ENCODE results near the gene KCNG4. TPM values are rescaled to one million over a fixed set of nuclear protein-coding genes. Genes with fewer than 3 reads are reported as not detected.

KCNG4 gene
- total RNA-seq, 1 experiment from 2014 or later = not detected

- H3K4me1 ChIP-seq (ENCODE audit: insufficient read depth, low read length, poor library complexity, severe bottlenecking) = peaks cover 4% of the 10 kb centered on the region
- BruUV-seq (replicated peaks) = no TSS peak
- H3K4me3 ChIP-seq (ENCODE audit: low read depth, low read length, poor library complexity, severe bottlenecking) = peak within 1 kb of the TSS; percentile 99
- no peaks in the 10 kb centered on the region for H3K27me3 ChIP-seq (replicated peaks; ENCODE audit: insufficient read depth, low read depth, low read length, poor library complexity)
- TF ChIP-seq EZH2 (IDR thresholded peaks at IDR 0.05; ENCODE audit: borderline replicate concordance, low read depth, low read length, poor library complexity, severe bottlenecking) = no peak
- TF ChIP-seq, protein P1, sequence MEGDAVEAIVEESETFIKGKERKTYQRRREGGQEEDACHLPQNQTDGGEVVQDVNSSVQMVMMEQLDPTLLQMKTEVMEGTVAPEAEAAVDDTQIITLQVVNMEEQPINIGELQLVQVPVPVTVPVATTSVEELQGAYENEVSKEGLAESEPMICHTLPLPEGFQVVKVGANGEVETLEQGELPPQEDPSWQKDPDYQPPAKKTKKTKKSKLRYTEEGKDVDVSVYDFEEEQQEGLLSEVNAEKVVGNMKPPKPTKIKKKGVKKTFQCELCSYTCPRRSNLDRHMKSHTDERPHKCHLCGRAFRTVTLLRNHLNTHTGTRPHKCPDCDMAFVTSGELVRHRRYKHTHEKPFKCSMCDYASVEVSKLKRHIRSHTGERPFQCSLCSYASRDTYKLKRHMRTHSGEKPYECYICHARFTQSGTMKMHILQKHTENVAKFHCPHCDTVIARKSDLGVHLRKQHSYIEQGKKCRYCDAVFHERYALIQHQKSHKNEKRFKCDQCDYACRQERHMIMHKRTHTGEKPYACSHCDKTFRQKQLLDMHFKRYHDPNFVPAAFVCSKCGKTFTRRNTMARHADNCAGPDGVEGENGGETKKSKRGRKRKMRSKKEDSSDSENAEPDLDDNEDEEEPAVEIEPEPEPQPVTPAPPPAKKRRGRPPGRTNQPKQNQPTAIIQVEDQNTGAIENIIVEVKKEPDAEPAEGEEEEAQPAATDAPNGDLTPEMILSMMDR (conservative IDR thresholded peaks at IDR 0.05; ENCODE audit: low read depth, low read length) = peak; percentile 98
- DNase-seq (ENCODE audit: low spot score) = peak; percentile 96
- intact Hi-C loops (cut with micrococcal nuclease; ENCODE audit: unreplicated experiment) = no loop called here
- CTCF ChIA-PET = interaction anchor here (0.5 to 1.2 kb wide), 9 partner anchors 9 to 308 kb away, joined by 3 to 8 read pairs (median 3); no protein-coding TSS in a partner anchor
- peaks cover 3% of the 10 kb centered on the region for H3K36me3 ChIP-seq (ENCODE audit: insufficient read depth, low read length, poor library complexity, severe bottlenecking)
- POLR2A ChIA-PET (ENCODE audit: low non-redundant PET) = interaction anchor here (0.7 kb wide), 1 partner anchor 498 kb away, joined by 4 read pairs; no protein-coding TSS in a partner anchor
- peak within 1 kb of the TSS; percentile 86 for H3K27ac ChIP-seq (ENCODE audit: low read depth, low read length, poor library complexity, severe bottlenecking)
- H3K9me3 ChIP-seq (ENCODE audit: low read depth, low read length, poor library complexity, severe bottlenecking) = no peaks in the 10 kb centered on the region
Measured at GRCh38 chr16:84186685-84187437, 53.0 kb downstream of the KCNG4 start, which contains the start of gene TAF1C. Gene TAF1C (minus strand): TSS chr16:84187057. CDS start chr16:84184988, 2,069 bp downstream.

- intact Hi-C loops (cut with micrococcal nuclease; ENCODE audit: unreplicated experiment) = no loop called here
- Histone ChIP-seq H3K9me3 (ENCODE audit: low read depth, low read length, poor library complexity, severe bottlenecking) (no peaks in the 10 kb centered on the region), H3K4me3 (ENCODE audit: low read depth, low read length, poor library complexity, severe bottlenecking) (no peak overlapping the region), H3K27ac (ENCODE audit: low read depth, low read length, poor library complexity, severe bottlenecking) (no peak overlapping the region), H3K4me1 (ENCODE audit: insufficient read depth, low read length, poor library complexity, severe bottlenecking) (peaks cover 4% of the 10 kb centered on the region), H3K27me3 (replicated peaks; ENCODE audit: insufficient read depth, low read depth, low read length, poor library complexity) (no peaks in the 10 kb centered on the region), H3K36me3 (ENCODE audit: insufficient read depth, low read length, poor library complexity, severe bottlenecking) (peaks cover 8% of the 10 kb centered on the region)
- ChIA-PET CTCF (no interaction called here), POLR2A (ENCODE audit: low non-redundant PET) (no interaction called here)
- TF ChIP-seq EZH2 (IDR thresholded peaks at IDR 0.05; ENCODE audit: borderline replicate concordance, low read depth, low read length, poor library complexity, severe bottlenecking) = no peak
- TF ChIP-seq, protein P1 (conservative IDR thresholded peaks at IDR 0.05; ENCODE audit: low read depth, low read length) = no peak
- no peak for DNase-seq (ENCODE audit: low spot score)
- no TSS peak for BruUV-seq (replicated peaks)
Measured at GRCh38 chr16:84184775-84185174, 55.0 kb downstream of the KCNG4 start.

- Histone ChIP-seq H3K4me1 (ENCODE audit: insufficient read depth, low read length, poor library complexity, severe bottlenecking) (peaks cover 4% of the 10 kb centered on the region), H3K27ac (ENCODE audit: low read depth, low read length, poor library complexity, severe bottlenecking) (no peak overlapping the region), H3K27me3 (replicated peaks; ENCODE audit: insufficient read depth, low read depth, low read length, poor library complexity) (no peaks in the 10 kb centered on the region), H3K9me3 (ENCODE audit: low read depth, low read length, poor library complexity, severe bottlenecking) (no peaks in the 10 kb centered on the region), H3K36me3 (ENCODE audit: insufficient read depth, low read length, poor library complexity, severe bottlenecking) (peaks cover 14% of the 10 kb centered on the region), H3K4me3 (ENCODE audit: low read depth, low read length, poor library complexity, severe bottlenecking) (no peak overlapping the region)
- TF ChIP-seq, protein P1 (conservative IDR thresholded peaks at IDR 0.05; ENCODE audit: low read depth, low read length) = no peak; the same call in 1 of the 2 replicates
- no peak for TF ChIP-seq EZH2 (IDR thresholded peaks at IDR 0.05; ENCODE audit: borderline replicate concordance, low read depth, low read length, poor library complexity, severe bottlenecking)
- DNase-seq (ENCODE audit: low spot score) = no peak
- intact Hi-C loops (cut with micrococcal nuclease; ENCODE audit: unreplicated experiment) = no loop called here
- CTCF ChIA-PET = interaction anchor here (0.6 kb wide), 1 partner anchor 24 kb away, joined by 4 read pairs; no protein-coding TSS in a partner anchor
- no TSS peak for BruUV-seq (replicated peaks)
- POLR2A ChIA-PET (ENCODE audit: low non-redundant PET) = no interaction called here
Measured at GRCh38 chr16:84183911-84184591, 55.8 kb downstream of the KCNG4 start.
